ENCODE data around the gene CLDN25.
"Not testable (repeated sequence)": the region's sequence is repeated elsewhere in the genome, so short reads cannot be mapped to it uniquely, and the experiment has no call there.

Gene CLDN25

DNA sequence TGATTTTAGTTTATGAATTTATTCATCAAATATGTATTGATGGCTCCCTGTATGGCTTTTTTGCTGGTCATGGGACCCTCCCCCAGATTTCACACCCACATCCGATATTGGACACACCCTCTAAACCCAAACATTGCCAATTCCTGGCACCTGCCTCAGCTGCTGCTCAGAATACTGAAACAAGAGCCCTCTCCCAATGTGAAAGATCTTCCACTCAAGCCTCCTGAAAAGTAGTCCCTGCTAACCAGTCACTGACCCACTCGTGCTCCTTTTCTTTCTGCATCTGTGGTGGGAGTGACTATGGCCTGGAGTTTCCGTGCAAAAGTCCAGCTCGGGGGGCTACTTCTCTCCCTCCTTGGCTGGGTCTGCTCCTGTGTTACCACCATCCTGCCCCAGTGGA is at the start of gene CLDN25:
Gene CLDN25, plus strand, starts transcription at position 301 of the 400 bp plus-strand sequence. Its CDS starts 0 bp downstream, at position 301.
- no peak for DNase-seq (ENCODE audit: low spot score)

DNA sequence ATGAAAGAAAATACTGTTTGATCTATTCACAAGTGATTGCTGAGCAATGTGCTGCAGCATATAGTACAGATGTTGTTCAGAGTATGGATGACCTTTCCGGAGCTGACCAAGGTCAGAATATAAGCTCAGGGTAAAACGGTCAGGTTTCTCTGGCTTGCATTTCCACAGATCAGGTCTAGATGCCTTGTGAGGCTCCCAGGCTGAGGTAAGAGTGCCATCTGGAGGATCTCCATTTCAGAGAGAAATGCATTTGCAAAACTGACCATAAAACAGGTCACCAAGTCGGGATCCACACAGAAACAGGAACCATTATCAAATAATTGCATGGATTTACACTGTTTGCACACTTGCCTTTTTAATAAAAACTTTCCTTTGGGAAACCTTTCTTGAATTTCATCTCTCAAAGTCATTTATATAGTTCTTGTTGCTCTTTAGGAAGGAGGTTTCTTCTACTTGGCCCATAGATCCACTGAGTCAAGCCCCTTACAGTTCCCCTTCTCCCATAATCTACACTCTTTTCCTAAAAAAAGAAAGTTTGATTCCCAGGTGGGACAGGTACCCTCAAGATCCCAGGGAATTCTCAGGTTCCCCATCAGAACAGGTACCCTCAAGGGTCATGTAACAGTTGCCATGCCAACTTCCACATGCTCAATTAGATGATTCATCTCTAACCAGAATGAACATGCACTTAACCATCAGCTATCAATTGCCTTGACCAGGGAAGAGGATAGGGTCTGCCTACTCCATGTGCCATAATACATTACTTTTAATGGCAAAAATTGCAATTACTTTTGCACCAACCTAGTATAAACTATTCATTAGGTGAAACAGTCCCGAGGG is 48.5 kb upstream of the CLDN25 start:
- peak; percentile 38 for DNase-seq (ENCODE audit: low spot score)

DNA sequence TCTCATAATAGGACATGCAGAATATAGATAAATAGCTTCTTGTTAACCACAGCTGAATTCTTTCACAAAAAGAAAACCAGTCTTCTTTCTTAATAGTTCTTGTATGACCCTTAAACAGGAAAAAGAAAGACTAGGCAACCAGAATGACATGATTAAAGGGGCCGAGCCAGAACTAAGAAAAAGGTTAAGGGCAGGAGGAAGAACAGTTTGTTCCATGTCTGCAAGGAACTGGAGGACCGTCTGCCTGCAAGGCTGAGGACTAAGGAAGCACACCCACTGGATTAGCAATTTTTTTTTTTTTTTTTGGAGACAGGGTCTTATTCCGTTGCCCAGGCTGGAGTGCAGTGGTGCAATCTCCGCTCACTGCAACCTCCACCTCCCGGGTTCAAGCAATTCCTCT is 47.5 kb upstream of the CLDN25 start:
- no peak for DNase-seq (ENCODE audit: low spot score)

DNA sequence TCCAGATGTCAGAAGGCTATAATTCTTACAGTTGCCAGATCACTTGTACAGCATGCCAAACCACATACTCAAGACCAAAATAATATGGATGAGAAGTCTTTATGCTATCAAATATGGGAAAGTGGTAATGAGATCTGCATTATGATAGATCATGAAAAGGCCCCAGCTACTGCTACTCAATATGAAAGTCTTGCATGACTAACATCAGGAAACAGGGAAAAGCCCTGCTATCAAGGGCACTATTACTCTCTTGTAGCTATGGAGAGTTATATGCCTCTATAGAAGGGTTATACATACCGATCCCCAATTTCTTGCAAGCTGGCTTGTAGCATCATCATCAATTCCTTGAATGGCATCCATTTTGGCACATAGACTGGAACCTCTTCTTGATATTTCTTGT is 43.3 kb upstream of the CLDN25 start:
- no peak for DNase-seq (ENCODE audit: low spot score)

DNA sequence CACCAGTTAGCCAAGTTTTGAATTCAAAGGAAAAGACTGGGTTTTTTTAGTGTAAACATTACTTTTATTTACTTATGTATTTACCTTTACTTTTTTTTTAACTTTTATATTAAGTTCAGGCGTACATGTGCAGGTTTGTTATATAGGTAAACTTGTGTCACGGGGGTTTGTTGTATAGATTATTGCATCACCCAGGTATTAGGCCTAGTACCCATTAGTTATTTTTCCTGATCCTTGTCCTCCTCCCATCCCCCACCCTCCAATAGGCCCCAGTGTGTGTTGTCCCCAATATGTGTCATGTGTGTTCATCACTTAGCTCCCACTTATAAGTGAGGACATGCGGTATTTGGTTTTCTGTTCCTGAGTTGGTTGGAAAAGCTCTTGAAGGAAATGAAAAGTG is 26.7 kb upstream of the CLDN25 start:
- DNase-seq (ENCODE audit: low spot score): no peak

DNA sequence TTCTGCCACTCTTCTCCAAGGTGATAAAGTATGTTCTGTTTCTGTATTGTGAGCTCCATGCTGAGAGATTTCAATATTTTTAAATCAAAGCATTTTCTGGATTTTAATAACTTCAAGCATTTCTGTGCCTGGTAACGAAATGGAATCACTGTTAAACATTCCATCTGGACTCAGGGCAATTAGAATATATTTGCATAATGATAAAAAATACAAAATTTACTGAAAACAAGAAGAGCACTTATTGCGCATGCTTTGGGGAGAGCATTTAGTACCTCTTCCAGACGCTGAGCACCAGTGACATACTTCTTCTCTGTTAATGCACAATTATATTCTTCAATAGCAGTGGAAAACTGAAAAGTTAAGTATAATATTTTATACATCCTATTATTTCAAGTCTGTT is 19.4 kb upstream of the CLDN25 start:
- no peak for DNase-seq (ENCODE audit: low spot score)

DNA sequence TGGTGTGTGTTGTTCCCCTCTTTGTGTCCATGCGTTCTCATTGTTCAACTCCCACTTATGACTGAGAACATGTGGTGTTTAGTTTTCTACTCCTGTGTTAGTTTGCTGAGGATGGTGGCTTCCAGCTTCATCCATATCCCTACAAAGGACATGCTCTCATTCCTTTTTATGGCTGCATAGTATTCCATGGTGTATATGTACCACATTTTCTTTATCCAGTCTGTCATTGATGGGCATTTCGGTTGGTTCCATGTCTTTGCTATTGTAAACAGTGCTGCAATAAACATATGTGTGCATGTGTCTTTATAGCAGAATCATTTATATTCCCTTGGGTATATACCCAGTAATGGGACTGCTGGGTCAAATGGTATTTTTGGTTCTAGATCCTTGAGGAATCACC is 16.6 kb upstream of the CLDN25 start:
- not testable (repeated sequence) for DNase-seq (ENCODE audit: low spot score)

DNA sequence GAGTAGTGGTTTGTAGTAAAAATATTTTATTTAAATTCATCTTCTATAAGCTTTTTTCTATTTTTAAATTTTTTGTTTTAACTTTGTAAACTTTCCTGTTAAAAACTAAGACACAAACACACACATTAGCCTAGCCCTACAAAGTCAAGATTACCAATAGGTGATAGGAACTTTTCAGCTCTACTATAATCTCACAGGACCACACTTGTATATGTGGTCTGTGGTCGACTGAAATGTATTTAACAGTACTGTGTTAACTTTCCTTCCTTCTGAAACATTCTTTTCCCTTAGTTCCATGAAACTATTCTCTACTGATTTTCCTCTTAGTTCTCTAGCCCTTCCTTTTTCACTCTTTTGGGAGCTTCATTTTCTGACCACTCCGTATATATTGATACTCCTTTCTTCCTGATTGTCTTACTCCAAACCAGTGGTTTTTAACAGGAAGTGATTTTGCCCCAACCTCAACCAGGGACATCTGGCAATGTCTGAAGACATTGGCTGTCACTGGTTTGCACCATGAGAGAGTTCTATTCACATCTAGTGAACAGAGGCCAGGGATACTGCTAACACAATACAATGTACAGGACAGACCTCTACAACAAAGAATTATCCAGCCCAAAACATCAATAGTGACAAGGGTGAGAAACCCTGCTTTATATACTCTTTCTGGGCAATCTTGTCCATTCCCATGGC is 14.9 kb upstream of the CLDN25 start:
- DNase-seq (ENCODE audit: low spot score): no peak

DNA sequence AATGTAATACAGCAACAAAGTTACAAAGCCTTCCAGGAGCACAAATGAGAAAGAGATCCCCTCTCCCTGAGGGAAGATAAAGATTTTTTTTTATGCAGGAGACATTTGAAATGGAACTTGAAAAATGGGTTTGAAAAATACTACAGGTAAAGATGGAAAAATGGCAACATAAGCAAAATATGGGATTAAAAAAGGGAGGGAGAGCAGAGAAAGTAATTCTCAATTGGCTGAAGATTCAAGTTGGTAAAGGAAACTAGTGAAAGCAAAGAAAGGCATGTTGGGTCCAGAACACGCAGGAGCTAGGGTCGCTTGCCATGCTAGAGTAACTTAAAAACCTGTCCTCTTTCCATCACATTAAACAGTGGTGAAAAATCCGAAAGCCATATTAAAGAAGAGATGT is 7.6 kb upstream of the CLDN25 start:
- DNase-seq (ENCODE audit: low spot score): no peak

DNA sequence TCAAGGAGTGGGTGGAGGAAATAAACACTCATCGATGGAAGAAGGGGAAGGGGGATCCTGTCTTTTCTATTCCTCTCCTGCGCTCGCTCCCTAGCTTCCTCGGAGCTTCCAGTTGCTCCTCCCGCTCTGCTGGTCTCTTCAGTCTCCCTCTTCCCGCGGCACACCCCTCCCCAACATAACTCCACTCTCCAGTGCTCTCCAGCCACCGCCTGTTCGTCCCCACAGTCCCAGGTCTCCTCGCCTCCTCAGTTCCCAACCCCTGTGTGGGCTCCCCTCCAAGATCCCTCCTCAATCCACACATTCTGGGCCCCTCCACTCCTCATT is 6.5 kb upstream of the CLDN25 start:
- peak; percentile 37 for DNase-seq (ENCODE audit: low spot score)

DNA sequence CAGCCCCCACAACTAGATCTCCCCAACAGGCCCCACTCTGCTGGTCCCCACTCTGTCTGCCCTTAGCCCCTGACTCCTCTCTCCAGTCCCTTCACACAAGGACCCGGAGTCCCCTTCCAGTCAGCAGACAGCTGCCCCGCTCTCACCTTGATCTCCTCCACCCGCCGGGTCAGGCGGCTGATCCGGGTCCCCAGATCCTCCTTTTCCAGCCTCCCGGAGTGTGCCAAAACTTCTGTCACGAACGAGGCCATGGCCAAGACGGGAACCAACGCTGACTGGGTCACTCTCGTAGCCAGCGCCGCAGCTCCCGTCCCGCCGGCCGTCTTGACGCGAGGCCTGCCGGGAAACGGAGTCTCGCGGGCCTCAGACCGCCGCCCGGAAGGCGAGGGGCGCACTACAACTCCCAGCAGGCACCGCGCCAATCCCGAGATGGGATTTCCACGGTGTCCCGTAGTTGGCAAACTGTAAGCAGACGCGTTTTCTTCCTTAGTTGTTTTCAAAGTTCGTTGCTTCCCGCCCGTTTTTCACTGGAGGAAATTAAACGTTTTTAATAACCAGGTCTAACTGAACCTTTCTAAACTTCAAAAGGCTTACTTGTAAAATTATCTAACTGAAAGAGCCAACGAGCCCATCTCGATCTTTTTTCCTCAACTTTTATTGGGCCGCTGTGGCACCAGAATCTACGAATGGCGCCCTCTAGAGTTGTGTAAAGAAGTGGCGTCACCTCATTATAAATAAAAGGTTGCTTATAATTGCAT is 6.0 kb upstream of the CLDN25 start, which contains the start of gene ZW10:
Gene ZW10, minus strand, starts transcription at position 277 of the 758 bp plus-strand sequence. Its CDS starts 26 bp downstream, at position 251.
- peak; percentile 91 for DNase-seq (ENCODE audit: low spot score)

DNA sequence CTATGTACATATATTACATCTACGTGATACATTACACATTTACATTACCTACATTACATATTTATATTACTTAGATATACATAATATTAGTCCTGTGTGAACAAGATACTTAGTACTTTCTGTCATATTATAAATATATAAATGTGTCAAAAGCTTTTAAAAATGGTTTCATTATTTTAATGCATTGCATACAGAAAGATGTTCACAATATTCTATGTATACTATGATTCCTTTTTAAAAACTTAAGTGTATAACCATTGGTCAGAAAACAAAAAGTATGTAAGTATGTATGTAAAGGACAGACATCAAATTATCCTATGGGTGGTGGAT is 5.5 kb upstream of the CLDN25 start:
- no peak for DNase-seq (ENCODE audit: low spot score)

DNA sequence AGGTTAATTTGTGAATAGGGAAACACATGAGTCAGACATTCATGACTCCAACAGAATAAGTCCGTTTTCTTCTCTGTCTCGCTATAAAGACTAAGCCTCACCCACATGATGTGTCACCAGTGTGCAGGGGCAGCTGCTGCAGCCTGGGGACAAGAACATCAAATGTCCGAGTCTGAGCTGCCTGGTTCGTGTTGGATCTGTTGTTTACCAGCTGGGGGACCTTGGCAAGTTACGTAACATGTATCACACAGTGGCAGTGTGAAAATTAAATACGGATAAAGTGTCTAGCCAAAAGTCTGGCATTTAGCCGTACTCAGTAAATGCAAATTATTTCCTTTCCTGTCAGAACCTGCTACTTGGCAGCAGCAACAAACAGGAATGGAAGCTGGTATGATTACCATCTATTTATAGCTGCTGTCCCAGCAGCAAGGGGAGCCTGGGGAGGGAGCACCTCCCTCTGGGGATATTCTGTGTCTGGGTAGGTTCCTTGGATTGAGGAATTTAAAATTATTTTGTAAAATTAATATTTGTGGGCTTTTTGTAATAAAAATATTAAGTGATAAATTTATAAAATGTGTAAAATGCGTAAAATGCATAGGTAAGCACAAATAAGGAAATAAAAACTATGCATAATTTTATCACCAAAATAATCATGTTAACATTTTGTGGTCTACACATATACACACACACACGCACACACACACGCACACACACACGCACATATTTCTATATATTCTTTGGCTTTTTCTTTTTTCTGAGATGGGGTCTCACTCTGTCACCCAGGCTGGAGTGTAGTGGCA is 1.3 kb upstream of the CLDN25 start:
- no peak for DNase-seq (ENCODE audit: low spot score)

DNA sequence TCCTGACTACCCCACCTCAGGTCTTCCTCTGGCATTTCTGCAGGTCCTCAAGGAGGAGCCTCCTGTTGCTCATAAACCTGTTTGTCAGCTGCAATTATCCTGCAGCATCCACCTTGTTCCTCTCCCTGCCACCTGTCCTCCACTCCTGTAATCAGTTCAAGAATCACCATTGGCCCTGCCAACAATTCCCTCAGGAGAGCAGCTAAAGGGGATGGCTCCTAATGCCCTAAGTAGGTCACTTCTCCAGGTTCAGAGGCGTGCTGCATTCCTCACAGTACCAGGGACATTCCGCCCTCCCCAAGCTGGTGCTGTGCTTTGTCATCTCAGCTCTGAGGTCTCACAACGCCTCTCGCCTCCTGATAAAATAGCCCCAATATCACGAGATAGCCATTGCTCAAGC is 2.1 kb downstream of the CLDN25 start:
- DNase-seq (ENCODE audit: low spot score): no peak

DNA sequence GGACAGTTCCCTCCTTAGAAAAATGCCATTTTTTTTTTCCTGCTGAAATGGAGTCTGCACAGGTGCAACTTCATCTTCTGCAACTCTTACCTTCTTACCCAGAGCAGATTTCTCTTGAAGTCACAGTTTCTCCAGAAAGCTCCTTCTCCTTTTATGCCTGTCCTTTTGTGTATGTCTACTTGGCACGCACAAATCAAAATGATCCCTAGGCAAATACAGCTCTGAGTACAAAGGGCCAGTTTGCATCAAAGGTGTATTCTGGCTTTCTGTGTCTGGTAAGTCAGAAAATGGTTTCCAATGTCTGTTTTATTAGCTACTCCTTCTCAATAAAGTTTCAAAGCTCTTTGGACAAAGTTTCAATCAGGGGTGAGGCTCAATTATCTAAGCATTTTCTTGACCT is 2.5 kb downstream of the CLDN25 start:
- no peak for DNase-seq (ENCODE audit: low spot score)

DNA sequence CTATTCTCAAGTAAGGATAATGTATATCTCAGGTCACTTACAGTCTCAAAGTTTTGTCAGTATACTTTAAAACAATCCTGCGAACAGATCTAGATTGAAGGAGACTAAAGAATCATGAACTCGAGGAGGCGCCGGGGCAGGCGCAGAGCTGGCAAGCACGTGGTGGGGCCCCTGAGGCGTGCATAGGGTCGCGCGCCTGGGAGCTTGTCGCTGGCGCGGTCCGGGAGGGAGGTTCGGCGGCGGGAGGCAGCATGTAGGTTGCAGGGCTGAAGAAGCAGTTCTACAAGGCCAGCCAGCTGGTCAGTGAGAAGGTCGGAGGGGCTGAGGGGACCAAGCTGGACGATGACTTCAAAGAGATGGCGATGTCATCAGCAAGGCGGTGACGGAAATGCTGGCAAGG is 9.4 kb downstream of the CLDN25 start:
- not testable (repeated sequence) for DNase-seq (ENCODE audit: low spot score)

DNA sequence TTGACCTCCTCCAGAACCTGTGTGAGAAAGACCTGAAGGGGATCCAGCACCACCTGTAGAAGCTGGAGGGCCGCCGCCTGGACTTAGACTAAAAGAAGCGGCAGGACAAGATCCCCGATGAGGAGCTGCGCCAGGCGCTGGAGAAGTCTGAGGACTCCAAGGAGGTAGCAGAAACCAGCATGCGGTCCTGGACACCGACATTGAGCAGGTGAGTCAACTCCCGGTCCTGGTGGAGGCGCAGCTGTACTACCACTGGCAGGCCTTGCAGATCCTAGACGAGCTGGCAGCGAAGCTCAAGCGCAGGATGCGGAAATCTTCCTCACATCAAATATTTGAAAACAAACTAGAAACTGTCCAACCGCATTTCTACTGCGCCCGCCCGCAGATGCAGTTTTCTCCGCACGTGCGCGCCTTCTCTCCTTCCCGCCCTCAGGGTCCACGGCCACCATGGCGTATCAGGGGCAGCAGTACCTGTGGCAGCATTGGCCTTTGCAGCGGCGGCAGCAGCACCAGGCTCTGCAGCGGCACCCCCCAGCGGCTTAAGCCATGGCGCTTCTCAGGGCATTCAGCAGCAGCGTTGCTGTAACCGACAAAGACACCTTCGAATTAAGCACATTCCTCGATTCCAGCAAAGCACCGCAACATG is 10.2 kb downstream of the CLDN25 start:
- peak; percentile 21 for DNase-seq (ENCODE audit: low spot score)

DNA sequence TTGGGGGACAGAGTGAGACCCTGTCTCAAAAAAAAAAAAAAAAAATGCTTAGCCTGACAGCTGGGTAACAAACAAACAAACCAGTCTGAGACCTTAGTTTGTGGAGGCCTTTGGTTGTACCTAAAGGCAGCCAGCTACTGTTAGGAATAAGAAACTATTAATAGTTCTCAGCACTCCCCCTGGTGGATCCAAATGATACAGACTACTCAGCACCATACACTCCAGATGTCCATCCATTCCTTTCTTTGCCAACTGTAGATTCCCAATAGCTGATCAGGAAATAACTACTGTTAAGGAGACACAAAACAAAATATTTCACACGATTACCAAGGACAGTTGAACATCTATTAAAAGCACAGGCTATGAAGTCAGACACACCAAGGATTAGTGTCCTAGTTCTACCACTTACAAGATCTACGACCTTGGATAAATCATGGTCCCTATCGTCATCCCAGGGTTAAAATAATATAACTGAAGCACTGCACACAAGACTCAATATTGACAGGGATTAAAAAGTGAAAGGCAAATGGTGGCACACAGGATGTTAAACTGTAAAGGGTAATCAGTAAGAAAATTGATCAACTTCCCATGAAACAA is 17.2 kb downstream of the CLDN25 start:
- DNase-seq (ENCODE audit: low spot score): peak; percentile 58

DNA sequence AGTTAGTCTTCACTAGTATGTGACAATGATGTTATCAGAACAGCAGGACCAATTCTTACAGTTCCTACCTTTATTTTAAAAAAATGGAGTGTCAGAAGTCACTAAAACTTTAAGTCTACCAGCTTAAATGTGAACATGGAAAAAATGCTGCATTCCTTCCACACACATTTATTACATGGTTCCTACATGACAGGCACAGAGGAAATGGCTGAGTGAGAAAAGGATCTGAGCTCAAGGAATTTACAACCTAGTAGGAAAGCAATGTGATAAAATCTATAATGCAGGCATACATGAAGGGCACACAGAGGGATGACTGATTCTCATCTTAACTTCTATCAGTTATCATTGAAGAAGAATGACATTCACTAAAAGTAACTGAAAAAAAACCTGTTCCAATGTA is 23.0 kb downstream of the CLDN25 start:
- DNase-seq (ENCODE audit: low spot score): no peak

DNA sequence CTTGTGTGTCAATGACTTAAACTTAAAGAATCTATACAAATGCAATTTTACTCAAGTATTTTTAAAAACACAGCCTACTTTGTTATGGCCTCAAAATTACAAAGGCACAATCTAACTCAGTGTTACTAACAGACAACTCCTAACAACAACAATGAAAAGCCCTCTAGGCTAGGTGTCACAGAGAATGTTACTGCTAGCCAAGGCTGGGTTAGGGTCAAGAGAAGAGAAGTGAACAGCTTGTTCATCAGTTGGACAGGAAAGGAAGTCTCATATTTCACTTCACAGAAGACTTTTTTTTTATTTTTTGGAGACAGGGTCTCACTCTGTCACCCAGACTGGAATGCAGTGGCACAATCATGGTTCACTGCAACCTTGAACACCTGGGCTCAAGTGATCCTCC is 26.0 kb downstream of the CLDN25 start:
- DNase-seq (ENCODE audit: low spot score): no peak

DNA sequence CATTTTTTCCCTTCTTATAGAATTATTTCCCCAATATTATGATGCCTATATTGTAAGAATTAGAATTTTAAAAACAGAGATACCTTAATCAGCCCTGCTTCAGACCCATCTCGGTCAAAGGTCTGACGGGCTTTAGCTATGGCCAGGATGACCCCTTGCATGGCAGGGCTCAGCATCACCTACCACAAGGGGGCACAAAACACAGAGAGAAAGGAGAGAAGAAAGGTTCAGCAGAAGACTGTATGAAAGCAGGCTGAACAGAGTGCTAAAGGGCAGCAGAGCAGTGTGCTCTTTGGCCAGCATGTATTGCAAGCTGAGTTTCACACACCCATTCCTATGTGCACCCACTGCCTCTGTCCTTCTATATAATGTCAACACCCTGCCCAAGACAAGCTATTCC is 26.8 kb downstream of the CLDN25 start:
- peak; percentile 63 for DNase-seq (ENCODE audit: low spot score)
